ENCODE data around the gene SMAD7. TPM values are rescaled to one million over a fixed set of nuclear protein-coding genes. Genes with fewer than 3 reads are reported as not detected.

SMAD7 gene
- total RNA-seq, 1 donor from 2014 or later, result 17.7 TPM

DNA sequence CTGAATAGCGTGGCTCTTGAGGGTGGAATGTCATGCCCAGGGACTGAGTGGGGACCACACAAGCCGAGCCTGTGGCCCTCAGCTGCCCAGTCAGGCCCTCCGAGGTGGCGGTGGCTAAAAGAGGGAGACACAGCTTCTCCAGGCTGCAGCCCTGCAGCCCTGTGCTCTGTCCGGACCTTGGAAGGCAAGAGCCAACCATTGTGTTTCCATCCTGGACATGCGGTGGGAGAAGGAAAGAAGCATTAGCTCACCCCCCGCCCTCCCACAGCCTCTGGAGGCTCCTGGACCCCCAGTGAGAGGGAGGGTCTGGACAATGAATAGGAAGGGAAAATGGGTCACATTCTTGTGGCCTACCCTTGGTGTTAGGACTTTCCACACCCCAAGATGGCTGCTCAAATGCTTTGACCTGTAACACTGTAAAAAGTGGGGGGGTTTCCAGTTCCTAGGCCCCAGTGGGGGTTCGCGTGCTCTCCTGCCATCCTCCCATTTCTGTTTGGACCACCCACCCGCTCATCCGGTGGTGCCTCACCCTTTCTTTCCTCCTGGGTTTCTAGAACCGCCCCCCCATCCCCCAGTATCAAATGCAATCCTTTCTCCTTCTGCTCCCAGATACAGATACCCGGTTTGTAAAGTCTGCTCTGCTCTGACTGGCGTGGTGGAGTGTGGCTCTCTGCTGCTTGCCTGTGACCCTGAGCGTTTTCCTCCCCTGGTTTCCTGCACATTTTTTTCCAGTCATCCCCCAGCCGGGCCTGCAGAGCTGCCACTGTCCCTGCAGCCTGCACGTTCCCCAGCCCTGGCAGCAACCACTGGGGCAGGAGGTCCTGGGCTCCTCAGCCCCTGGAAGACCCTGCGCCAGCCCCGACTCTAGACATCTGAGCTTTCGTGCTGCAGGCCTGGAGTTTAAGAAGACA lies 36.3 kb upstream of the SMAD7 start:
- no peak for DNase-seq

DNA sequence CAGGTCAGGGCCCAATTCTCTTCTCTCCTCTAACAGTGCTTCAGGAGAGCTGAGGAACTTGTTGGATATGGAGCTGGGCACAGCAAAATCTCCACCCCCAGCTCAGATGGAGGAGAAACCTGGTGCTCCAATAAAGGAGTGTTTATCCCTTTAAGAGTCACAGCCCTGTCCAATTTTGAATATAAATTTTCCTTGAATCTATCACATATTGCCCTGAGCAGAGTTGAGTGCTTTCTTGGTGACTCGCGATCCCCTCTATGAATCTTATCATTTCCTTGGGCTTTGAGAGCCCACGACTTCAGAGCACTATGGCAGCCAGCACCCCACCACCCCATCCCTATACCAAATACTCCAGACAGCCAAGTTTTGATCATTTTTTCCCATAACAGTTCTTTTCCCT lies 34.4 kb upstream of the SMAD7 start:
- no peak for DNase-seq

DNA sequence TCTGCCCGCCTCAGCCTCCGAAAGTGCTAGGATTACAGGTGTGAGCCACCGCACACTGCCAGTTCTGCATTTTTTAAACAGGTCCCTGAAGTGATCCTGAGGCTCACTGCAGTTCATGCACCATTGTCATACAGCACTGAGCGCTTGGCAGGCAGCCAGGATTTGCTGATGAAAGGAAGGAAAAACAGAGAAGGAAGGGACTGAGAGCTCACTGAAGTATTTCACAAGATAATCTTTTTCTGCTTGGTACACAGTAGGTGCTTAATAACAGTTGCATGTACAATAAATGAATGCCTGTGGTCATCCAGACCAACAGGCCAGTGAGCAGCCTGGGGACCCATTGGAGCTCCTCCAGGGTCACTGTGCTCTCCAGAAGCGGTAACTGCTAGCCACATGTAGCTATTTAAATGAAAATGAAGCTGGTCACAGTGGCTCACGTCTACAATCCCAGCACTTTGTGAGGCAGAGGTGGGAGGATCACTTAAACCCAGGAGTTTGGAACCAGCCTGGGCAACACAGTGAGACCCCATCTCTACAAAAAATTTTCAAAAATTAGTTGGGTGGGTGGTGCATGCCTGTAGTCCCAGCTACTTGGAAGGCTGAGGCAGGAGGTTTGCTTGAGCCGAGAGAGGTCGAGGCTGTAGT lies 33.1 kb upstream of the SMAD7 start:
- peak; percentile 40 for DNase-seq

DNA sequence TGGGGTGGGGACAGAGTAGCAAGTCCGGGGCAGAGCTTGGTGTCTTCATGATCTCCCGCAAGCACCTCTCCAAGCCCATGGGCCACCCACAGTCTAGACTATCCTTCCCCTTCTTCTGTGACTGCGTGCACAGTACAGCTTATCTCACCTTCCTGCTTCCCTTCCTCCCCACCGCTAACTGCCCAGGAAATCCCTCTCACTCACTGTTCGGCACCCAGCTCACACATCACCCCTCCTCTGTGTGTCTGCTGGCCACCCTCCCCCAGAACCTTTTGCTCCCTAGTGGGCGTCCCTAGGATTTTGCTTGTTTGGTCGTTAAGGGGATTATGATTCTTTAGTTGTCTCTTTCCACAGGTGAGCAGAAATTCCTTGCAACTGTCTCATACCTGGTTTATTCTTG lies 31.5 kb upstream of the SMAD7 start:
- DNase-seq, result no peak

DNA sequence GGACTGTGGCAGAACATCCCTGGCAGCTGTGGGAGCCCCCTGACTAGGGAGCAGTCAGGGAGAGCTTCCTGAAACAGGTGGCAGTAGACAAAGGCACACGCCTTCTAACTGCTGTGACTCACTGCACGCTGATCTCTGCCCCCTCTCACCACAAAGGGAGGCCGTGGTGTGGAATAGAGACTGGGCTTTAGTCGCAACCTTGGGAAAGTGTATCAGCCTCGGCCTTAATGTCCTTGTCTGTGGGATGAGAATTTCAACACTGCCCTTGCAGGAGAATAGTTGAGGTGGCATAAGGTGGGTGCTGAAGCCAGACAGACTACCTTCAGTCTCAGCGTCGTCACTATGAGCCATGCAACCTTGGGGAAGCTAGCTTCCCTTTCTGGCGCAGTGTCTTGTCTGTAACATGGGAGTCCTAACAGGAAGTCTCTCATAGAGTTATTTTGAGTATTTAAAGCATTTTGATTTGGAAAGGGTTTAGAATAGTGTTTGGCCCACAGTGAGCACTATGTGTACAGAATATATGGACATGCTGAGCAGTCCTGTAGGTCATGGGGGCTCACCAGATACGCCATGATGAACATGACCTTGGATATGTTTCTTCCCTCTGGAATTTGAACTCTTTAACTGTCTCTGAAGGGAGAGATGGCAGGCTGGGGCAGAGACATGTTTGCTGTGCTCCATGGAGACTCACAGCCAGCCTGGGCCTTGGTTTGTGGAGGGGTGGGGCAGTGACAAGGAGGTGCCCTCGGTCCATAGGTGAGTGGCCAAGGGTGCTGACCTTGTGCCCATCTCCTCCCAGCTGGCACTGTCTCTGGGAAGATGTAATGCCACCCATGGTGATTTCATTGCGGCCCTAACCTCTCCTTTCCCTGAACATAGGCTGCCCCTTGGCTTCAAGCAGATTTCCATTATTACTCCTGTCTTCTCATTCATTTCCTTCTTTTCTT lies 29.5 kb upstream of the SMAD7 start:
- no peak for DNase-seq

DNA sequence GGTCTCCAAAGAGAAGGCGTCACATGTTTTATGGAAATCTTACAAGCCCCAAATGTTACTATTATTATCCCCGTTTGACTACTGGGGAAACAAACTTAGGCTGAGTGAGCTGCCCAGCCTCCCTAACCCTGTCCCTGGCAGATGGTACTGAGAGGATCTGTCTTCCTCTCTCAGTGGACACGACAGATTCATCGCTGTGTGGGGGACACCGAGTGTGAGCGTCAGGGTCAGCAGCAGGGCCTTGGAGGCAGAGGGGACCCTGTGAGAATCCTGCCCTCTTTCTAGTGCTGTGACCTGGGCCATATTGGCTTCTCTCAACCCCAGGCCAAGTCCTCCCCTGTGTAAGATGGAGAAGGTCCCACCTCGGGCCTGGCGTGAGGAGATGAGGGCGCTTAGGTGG lies 27.1 kb upstream of the SMAD7 start:
- no peak for DNase-seq

DNA sequence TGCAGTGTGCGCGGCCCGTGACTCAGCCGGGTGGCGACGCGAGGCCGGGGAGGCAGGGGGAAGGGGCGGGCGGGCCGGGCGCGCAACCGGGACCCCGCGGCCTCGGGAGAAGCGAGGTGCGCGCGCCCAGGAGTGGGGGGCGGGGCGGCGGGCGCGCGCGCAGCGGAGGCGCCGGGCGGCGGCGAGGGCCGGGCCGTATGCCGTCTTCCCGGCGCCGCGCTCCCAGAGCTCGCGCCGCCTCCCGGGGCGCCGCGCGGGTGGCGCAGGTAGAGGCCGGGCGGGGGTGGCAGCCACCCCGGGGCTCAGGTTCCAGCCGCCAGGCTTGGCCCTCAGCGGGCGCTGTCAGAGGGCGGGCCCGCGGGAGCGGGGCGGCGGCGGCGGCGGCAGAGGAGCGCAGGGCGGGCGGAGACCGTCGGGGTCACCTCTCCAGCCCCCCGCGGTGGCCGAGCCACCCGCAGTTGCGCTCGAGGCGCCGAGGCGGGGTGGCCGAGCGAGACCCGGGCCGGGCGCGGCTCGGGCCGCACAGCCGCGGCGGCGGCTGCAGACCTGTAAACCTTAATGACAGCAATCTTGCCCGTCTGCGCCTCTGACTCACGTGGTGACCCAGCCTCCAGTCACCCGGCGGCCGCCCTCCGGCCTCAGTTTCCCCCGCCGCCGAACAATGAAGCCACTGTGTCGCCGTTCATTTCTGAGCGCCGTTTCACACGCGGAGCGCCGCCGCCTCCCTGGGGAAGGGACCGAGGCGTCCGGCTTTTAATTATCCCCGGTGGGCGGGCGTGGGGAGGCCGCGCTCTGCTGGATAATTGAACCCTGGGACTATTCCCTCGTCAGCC lies 25.3 kb upstream of the SMAD7 start:
- peak; percentile 82 for DNase-seq

DNA sequence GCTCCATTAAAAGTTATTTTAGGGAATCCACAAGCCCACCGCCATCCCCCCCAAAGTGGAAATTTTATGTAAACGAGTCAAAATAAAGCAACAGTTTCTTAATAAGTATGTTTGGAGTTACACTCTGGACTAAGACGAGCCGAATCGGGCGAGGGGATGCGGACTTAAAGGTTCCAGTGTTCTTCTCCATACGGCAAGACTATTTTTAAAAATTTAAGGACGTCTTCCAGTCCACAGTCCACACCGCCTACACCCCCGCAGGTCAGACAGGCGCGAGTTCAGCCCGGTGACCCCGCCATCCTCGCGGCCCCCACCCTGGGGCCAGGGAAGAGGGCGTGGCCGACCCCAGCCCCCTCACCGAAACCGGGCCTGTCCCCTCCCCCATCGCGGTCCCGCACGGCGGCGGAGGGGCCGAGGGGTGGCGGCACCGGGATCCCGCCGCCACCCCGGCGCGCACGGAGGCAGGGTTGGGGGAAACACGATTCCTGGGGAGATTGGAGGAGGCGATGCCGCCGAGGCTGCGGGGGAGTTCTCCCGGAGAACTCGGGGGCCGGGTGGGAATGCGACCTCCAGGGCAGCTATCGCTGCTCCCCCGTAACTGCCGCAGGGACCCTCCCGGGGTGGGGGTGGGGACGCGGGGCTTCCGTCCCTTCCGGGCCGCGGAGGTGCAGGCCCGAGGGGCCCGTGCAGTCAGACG lies 24.5 kb upstream of the SMAD7 start:
- DNase-seq, result peak; percentile 52

DNA sequence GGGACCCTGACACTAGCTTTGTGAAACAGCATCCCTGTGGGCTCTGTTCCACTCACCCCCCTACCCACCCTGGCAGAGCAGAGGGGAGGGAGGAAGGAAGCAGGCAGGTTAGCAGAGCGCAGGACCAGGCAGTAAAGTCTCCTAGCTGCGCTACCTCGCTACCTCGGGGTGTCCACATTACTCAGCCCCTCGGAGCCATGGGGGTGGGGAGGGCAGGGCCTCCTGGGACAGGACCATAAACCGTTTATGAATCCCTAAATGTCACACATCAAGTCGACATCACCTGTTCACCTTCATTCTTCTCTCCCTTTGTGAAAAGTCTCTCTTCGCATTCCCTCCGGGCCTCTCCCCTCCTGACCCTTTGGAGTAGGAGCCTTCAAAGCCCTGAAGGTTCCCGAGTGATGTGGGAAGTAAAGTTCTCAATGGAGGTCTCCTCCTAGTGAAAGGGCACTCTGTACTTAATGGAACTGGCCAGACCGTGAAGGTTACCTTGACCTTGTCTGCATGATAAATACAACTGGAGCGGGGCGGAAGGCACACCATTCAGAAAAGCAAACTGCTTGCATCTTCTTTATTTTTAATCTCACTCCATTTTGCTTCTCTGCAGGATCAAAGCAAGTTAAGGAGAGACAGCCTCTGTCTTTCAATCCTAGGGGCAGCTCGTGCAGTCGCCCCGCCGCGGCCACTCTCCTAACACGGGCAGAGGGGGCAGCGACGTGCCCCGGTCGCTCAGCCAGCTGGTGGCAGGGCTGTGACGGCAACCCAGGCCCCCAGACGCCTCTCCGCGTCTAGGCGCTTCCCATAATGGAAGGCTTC lies 23.7 kb upstream of the SMAD7 start:
- DNase-seq, result no peak

DNA sequence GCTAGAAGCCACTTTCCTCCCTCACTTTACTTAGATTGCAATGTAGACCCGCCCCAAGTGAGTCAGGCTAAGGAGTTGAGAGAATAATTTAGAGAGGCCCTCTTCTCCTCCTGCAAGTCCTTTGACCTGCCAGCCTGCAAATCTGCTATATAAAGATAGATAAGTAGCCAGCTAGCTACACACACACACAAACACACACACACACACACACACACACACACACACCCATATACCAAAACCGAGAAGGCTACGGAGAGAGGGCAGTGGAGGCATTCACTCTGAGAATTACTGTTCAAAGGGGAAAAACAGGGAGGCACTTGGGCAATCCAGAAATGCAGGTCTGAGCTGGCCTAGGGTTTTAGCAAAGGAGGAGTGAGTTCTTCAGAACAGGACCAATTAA lies 23.0 kb upstream of the SMAD7 start:
- DNase-seq, result no peak

DNA sequence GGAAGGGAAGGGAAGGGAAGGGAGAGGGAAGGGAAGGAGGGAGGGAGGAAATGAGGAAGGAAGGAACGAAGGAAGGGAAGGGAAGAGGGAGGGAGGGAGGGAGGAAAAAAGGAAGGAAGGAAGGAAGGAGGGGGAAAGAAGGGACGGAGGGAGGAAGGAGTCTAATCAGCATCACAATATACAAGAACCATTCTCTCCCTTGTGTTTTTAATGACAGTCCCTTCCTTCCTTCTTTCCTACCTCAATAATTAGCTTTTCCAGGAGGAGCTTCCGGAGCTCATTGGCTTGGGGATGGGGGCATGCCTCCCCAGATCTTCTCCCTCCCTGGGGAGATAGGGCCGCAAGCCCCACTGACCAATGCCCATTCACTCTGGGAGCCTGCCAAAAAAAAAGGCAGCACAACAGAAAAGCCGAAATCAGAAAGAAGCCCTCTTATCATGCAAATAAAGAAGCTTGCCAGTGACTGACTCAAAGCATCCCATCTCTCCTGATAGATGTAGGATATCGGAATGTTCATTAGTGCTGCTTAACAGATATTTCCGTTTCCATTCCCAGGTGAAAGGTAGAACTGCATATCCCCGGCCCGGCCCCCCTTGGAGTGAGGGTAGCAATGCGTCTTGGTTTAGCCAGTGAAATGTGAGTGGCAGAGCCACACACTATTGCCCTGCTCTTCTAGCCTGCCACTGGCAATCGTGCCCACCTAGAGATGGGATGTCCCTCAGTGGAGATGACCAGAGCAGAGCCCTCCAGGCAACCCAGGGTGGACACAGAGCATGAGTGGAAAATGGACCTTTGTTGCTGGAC lies 17.8 kb upstream of the SMAD7 start:
- no peak for DNase-seq

DNA sequence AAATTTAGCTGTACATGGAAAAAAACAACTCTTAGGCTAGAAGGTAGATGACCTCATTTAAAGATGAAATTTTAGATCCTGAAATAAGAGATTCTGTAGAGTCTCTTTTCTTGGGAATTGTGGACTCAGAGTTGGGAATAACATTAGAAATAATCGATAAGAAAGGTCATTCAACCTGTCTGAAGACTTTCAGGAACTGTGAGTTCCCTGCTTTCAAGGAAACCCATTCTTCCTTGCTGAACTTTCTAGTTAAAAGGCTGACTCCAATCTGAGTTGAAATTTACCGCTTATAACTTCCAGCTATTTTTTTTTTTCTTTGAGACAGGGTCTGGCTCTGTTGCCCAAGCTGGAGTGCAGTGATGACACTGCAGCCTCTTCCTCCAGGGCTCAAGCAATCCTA lies 16.8 kb upstream of the SMAD7 start:
- DNase-seq, result no peak

DNA sequence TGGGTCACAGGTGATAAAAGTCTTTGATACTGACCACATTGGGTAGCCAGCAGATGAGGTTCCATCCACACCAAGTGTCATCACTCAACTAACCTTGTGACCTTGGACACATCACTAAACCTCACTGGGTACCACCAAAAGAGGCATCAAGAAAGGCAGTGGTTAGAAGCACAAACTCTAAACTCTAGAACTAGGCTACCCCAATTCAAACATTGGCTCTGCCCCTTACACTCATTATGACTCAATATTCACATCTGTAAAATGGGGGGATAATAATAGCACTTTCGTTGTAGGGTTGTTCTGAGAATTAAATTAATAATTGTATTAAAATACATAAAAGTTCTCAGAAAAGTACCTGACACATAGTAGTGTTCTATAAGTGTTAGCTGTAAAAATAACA lies 15.8 kb upstream of the SMAD7 start:
- DNase-seq, result no peak

DNA sequence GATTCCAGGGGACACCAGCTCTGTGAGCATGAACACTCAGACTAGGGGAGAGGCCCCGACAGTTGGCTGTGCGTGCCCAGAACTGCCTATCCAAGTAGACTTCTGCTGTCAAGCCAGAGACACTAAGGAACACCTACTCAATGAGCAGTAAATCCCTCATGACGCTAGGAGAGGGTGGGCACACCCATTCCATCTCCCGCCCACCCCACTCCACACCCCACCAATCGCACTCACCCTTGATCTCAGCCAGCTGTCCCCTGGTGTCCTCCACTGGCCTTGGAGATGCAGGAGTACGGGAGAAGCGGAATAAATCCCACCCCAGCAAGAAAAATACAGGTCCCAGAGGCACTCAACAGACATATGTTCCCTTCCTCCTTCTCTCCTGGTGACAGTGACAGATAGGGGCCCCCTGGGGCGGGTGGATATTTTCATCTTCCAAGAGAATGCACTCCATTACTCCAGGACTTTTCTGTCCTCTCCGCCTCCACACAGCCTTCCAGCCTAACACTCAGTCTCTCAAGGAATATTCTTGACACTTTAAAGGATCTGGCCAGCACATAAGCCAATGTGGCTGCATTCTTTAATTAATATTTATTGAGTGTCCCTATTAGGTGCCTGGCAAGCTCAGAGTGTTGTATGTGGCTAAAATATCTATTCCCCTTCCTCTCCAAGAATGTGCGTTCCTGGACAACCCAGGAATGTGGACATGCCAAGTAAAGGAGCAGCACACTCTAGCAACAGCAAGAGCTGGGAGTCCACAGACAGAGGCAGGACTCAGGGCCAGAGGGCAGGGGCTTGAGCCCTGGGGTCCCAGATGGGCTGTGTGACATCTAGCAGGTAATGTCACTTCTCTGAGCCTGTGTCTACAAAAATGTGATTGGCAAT lies 13.1 kb upstream of the SMAD7 start:
- DNase-seq, result peak; percentile 68

DNA sequence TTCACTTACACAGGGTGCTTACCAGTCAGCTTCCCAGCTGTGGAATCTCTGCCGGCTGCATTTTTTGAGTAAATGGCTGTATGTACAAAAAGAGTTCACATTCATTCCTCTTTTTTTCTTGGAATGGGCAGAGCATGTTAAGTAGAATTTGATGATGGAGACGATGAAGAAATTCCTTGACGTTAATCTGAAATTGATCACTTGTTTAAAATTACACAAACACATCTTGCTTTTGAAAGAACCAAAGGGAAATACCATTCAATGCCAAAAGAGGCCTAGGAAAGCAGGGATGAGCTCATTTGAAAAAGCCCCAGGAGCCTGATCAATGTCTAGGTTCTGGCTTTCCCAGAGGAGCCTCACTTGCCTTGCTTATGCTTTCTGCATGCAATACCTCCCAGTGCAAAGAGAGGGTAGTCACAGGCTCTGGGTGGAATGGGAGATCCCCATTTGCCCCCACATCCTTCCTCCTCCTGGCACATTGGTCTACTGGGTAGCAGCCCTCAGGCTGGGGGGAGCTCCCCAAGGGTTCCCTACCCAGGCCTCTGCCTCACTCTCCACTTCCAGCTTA lies 12.3 kb upstream of the SMAD7 start:
- peak; percentile 50 for DNase-seq

DNA sequence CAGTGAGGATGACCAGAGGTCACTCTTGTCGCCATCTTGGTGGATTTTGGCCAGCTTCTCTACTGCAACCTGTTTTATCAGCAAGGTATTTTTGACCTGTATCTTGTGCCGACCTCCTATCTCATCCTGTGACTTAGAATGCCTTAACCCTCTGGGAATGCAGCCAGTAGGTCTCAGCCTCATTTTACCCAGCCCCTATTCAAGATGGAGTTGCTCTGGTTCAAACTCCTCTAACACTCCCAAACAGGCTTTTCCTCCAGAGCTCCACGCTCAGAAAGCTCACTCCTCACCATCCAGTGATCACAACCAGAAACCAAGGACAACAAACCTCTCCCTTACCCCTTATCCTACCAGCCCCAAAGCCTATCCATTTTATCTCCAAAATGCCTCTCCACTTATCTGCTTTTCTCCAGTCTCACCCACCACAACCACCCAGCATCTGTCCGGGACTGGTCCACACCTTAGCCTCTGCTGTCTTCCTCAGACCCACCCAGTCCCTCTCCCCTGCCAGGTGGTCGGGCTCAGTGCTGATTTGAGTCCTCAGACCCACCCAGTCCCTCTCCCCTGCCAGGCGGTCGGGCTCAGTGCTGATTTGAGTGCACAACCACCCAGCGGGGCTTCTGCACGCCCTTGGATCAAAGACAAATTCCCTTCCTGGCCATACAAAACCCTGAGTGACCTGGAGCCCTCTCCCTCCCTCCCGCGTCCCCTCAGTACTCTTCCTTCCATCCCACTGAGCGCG lies 11.7 kb upstream of the SMAD7 start:
- no peak for DNase-seq

DNA sequence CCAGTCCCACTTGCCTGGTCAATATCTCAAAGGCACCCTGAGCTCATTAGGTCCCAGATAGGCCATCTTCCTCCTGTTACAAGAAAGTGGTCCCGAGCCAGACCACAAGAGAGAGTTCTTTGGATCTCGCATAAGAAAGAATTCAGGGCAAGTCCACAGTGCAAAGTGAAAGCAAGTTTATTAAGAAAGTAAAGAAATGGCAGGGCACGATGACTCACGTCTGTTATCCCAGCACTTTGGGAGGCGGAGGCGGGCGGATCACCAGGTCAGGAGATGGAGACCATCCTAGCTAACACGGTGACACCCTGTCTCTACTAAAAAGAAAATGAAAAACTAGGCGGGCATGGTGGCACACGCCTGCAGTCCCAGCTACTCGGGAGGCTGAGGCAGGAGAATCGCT lies 10.8 kb upstream of the SMAD7 start:
- DNase-seq, result no peak
